Eye (tissue), 1 donor: ENCODE data around the gene LRIG1.

Experiments
- DNase-seq: peaks from one replicate; pipeline ENCODE4 v3.0.0-alpha.2; 2015

The LRIG1 gene

DNA sequence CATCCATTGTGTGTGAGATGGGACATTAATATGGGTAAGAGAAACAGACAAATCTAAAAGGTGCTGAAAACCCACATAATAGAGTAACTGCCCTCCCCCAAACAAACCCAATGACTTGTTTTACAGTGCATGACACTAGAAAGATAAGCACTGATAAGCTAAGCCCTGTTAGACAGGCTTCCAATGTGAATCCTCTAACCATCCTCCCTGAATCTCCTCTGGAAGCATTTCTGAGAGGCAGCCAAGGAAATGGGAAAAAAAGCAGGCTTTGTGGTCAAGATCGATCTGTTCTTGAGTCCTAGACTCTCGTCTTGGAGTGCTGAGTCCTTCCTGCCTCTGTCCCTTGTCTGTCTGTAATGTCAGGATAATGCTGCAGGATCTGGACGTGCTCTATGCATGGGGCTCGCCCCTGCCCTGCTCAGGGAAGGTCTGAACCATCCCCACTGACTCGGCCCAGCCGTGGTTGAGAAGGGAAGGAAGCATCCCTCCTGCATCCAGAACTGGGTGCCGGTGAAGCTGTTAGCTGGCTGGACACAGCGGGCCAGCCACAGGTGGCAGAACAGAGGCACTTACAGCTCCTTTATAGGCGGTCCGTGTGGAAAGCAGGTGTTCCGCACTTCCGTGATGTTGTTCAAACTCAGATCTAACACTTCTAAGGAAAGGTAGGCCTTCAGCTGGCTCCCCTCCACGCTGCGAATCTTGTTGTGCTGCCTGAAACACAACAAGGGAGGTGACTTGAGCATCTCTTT, 84.1 kb downstream of the LRIG1 start:
- DNase-seq, result no peak

DNA sequence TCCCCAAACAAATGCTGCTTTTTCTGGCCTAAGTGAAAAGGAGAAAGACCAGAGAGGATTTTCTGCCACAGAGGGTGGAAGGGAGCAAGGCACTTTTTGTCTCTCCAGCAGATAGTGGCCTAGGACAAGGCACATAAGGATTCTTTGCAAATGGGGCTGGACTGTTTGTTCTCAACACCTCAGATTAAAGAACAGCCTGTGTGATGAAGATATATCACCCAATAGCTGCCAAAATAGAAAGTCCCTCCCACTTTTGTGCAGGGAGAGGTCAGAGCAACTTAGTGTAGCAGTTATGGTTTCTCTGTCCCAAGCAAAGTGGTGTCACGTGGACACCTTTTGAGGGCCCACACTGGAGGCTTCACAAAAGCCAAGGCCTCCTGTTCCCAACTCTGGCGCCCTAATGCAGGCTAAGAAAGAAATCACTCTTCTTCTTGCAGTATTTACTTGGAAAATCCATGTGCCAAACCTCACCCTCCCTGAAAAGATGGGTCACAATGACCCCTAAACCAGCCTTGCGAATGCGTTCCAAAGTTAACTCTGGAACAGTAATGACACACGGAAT, 84.9 kb downstream of the LRIG1 start:
- DNase-seq, result no peak

DNA sequence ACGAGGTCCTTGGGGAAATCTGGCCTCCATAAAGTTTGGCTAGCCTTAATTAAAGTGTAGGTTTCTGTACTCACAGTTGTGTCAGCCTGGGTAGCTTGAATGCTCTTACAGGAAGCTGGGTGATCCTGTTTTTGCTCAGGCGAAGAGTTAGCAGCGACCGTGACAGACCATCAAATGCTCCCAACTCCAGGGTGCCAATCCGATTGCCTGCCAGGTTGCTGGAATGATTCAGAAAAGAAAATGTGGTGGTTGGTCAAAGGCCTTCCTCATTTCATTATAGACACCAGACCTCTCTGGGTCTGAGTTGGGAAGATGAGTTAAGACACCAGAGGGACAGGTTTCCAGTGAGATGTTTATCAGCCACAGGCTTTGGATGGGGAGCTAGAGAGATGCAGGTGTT, 86.0 kb downstream of the LRIG1 start:
- DNase-seq, result no peak

DNA sequence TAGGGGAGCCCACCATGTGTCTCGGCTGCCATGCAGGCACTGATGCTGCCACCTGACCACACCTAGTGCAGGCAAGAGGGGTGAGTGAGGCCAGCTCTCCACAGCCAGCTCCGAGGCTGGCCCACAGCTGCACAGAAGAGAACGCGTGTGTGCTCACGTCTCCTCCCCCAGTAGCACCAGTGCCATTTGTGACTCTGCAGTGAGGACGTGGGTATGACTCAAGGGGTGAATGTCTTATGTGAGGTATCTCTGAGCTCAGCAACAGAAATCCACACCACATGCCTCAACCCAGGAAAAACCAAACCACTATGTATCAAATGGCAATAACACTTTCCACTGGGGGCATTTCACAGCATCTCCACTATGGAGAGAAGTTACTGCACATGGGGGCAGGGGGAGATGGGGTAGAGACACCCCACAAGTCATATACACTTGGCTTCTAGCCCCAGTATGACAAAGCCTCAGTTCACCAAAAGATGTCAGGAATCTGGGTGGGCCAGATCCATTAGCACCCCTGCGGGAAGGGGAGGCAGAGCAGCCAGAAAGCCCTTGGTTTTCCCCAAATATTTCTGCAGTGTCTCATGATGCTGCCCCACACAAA, 87.6 kb downstream of the LRIG1 start:
- no peak for DNase-seq

DNA sequence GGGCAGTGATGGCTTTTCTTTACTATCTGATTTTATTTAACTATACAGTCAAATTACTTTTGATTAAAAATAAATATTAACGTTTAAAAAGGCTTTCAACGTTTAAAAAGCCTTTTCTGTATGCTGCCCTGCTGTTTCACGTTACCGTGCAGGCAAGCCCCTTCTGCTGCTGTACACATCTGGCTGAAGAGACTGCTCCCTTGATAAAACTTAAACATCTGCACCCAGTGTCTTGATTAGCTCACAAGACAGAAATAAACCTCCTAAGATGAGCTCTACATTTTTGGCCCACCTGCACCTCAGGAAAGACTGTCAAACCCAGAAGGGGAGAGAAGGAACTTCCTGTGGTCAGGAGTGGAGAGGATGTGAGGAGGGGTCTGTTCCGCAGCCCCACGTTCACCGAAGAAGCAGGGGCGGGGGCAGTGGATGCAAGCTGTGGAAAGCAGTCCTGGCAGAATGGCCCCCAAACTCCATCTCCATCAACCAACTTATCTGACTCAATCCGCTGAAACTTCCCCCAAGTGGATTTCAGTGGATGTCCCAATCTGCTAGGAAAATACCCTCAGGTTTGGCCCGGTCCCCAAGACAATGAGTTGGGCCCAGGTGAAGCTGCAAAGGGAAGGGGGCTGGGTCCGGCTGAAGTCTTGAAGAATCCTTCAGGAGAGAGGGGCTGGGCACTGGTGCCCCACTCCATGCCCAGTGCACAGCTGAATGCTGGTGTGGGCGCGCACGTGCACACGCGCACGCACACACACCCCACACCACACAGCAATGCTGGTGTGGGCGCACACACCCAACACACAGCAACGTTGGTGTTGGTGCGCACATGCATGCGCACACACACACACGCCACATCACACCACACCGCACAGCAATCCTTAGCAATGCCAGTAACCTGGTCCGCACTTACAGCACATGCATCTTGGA, 88.6 kb downstream of the LRIG1 start:
- DNase-seq, result no peak

DNA sequence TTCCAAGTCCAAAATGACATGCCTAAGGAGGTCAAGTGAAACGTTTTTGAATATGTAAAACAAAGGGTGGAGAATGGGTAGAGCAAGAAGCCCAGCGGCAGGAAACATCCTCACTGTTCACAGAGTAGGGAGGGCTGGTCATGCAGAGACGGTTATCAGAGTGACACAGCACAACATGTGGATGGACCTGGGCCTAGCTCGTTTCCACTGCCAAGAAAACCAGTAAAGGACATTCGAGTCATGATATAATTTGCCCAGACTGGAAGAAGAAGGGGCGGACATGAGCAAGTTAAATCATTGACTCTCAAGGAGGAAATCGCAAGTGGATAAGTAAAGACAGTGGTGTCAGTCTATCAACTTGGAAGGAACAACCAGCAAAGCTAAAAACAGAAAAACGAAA, 89.3 kb downstream of the LRIG1 start:
- no peak for DNase-seq

DNA sequence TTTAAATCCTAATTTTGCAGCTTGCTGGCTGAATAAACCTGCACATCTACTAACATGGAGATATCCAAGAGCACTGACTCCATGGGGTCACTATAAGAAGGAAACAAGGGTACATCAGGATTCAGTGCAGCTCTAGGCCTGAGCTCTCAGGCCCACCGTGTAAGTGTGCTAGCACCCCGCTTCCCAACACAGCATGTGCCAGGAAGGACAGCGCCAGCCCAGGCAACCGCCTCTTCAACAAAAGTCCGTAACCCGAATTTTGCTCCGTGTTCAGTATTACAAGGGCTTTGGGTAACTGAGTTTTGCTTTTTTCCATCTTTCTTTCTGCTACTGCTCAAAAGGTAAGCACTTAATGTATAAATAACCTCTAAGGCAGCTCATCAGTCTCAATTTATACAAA, 89.8 kb downstream of the LRIG1 start:
- no peak for DNase-seq

DNA sequence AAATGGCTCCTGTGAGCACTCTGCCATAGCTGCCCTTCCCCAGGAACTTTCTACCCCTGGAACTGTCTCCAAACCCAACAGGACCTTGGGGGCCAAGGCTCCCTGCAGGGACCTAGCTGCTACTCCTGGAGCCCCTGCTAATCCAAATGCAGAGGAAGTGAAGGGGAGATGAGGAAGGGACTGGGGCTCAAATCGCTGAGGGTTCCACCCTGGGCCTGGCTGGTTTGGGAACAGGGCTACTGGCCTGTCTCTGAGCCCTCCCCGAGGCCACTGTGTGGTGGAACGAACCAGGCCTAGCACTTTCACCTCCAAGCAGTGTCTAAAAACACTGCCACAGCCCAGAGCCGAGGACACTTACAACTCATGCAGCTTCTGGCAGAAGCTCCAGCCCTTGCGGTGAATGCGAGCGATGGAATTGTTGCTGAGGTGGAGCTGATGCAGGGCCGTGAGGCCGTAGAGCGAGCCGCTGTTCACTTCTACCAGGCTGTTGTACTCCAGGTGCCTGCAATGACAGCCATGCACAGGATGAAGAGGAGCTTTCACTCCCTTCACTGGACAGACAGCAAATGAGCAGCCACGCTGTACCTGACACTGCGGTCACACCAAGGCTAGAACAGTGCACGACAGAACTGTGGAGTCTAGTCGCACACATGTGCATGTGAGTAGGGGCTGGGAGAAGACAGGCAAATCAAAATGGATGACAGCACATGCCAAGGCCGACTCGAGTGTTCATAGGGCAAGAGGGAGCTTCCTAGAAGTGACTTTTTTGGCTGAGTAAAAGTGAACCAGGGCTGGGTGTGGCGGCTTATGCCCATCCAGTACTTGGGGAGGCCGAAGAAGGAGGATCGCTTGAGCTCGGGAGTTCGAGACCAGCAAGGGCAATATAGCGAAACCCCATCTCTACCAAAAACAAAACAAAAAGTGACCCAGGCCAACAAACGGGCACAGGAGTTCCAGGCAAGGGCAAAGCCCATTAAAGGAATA, 90.8 kb downstream of the LRIG1 start:
- DNase-seq, result no peak

DNA sequence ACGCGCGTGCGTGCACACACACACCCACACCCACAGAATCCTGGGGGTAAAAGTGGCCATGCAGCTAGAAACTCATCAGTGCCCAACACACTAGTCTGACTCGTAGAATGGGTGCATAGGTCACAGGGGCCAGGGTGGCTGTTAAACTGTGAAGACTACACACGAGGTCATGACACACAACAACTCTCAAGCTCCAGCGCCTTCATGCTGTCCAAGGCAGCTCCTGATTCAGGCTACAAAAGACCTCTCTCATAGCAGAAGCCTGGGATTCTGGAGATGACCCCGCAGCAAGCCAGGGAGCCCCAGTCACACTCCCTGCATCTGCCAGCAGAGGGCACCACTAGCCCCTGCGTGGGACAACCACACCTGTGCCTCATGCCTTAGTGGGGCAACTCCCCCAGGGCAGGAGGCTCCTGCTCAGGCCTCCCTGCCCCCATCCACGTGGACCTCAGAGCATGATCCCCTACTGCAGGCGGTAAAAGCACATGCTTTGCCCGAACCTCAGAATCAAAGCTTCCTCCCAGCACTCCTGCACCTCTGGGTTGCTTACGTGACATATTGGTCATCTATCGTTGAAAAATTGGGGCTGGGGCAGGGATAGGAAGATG, 93.1 kb downstream of the LRIG1 start:
- DNase-seq, result peak; percentile 83

DNA sequence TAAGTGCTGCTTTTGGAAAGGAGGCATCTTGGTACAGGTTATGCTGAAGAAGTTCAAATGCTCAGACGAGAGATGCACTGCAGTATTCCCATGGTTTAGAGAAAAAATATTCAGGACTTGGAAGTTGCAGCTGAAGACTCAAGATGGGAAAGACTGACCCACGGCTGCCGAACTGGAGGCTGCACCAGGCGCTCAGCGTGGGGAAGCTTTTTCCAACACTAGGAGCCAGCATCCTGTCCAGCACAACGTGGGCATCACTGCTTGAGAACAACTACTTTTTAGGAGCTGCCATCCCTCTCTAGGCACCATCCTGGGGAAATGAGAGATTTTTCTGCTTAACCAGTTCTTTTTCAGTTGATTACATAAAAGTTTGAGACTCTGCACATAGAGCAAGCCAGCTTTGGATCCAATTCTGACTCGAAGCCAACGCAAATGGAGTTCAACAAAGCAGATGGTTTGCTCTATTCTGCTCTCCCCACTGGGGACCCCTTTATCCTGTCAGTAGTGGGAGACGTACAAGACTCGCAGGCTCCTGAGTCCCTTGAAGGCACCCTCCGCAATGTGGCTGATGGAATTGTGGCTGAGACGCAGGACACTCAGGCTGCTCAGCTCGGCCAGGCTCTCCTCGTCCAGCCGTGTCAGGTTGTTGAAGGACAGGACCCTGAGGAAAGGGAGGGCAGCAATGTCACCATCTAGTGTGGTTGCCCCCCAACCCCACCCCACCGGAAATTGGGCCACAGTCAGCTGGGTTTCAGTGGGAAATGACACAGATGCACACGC, 93.8 kb downstream of the LRIG1 start:
- no peak for DNase-seq

DNA sequence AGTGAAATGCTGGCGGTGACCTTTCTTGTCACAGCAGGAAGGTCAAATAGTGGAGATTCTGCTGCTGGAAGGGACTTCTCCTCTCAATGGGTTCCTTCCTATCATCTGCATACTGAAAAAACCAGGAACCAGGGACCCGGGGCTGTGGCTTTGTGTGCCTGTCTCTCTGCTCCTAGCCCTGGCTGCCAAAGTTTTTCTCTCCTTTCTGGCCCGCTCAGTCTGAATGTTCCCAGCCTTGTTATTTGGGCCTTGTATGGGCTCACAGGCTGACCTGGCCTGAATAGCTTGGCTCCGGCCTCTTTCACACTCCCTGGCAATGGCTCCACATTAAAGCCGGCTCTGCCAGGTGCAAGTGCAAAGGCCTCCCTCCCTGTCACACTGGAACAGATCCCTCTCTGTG, 94.7 kb downstream of the LRIG1 start:
- DNase-seq, result no peak

DNA sequence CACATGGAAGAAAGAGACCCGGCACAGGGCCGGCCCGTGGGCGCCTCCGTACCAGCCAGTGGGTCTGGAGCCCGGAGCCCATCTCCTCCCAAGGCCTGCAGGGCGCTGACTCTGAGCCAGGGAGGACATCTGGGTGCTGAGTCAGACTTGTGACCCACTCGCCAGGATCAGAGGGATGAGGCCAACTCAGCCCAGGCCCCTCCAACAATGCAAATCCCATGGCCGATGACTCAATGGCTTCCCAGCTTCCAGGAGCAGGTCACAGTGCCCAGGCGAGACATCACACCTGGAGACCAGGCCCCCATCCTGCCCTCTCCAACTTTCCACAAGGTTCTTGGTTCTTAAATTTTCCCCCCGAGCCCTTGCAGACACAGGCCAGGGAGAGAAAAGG, 95.1 kb downstream of the LRIG1 start:
- no peak for DNase-seq

DNA sequence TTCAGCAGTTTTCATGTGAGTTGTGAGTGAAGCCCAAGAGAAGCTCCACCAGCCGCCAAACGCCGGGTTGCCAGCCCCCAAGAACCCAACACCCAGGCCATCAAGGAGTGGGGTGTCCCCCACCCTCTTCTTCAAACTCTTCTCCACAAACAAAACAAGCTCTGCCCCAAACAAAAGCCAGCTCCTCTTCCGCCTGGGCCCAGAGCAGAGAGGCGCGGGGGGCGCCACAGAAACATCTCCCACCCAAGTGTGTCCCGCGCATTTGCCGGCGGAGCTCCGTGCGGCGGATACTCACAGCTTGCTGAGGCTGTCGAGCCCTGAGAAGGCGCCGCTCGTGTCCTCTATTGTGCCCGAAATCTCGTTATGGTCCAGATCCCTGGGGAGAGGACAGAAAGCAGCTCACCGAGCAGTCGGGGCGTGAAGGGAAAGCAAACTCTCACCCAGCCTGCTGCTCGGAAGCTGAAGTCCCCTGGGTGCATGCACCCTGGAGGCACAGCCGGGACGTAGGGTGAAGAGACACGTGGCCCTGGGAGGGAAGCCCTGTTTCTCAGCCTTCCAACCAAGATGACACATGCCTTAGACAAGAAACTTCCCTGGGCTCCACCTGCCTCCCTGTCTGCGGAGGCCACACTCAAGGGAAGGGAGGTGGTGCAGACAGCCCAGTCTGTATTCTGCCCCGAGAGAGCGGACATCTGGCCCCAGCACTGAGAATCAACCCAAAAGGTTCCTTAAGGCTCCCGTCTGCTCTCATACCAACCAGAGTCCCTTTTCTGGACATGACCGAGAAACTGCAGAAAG, 95.7 kb downstream of the LRIG1 start:
- no peak for DNase-seq

DNA sequence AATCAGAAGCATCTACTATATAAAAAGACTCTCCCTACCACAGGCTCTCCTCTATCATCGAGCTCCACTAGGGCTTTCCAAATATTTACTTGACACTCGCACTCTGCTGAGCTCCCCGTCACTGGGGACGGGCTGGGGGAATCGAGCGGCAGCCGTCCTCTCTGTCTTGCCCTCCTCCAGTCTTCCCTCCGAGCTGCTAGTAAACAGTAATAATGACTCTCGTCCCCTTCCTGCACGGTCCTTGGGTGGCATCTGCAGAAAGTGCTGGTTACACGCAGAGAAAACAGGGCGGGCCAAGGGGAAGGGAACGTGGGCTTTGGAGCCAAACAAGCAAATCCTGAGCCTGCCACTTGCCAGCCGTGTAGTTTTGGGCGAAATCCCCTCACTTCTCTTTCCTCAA, 96.6 kb downstream of the LRIG1 start:
- DNase-seq, result no peak

DNA sequence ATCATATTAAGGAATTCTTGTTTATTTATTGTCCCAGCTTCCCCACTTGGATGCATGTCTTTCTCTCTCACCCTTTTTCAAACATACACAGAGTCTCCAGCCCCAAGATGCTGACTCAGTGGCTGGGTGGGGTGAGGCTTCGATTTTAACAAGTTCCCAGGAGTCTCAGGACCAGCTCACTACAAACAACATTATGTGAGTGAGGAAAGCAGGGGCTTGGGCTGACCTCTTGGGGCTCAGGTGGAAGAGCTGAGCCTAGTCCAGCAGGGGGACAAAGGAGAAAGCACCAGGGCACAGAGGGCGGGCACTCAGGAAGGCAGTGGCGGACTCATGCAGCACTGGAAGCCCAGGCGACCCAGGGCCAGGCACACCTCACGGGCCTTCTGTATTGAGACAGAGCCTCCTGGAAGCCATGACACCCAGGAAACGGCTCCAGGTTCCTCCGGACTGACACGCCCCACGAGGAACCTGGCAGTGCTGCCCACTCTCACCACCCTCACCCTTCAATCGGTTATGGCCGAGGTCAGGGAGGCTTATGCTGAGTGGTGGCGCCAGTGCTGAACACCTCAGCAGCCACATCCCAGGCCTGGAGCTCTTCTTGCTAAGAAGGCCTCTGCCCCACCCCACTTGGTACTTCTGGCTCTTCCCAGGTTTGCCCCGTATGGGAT, 97.4 kb downstream of the LRIG1 start:
- DNase-seq, result no peak

DNA sequence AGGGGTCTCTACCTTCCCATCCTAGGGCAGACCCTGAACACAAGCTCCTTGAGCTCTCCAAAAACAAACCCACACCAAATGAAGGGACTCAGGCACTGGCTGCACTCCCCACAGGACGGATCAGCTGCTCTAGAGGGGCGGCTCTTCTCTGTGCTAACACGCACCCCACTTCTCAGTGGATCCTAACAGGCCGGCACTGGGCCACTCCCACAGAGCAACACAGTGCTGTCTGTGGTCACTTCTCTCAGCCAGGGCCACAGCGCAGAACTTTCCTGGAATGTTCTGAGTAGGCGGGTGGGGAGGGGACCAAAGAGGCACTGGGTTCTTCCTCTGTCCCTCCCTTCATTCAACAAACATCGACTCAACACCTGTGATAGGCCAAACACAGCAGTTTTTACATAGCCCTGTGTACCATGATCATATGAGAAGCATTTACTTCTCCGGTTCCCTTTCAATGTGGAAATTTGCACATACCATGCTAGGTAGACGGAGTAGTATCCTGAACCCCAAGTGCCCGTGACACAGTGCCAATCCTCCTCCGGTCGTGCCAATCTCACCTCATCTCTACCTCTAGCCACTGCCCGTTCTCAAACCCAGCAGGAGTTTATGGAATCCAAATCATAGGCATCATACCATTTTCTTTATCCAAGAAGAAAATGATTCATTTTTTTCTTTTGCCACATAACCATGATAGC, 98.1 kb downstream of the LRIG1 start:
- DNase-seq, result no peak

DNA sequence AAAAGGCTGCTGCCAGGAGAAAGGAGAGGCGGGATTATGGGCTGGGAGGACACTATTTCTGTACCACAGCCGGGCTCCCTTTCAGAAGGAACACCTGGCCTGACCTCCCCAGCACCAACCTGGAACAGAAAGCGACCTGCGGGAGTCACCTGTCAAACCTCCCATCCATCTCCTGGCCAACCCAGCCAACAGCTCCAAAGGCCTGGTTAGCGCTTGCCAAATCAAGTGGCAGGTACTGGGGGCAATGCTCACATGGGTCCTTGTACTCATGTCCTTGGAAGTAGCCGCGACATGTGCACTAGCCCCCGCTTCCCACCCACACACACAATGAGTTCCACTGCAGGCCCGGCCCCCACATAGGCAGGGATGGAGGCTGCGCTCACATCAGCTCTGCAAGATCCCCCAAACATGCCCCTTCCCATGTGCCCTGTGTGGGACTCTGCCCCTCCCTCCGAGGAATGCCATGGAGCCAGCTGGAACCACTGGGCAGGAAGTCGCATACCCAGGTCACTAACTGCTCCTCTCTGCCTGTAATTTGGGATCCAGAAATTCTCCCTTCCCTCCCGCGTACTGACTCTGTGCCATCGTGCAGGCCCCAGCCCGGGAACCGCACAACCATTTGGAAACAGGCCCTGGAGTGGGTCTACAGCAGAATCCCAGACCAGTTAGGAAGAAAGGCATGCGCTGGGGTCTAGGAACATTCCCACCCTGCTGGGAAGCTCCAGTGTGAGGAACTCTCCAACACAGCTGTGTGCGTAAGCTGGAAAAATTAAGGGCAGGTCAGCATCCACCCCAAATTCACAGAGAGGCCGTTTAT, 98.9 kb downstream of the LRIG1 start:
- DNase-seq, result peak; percentile 46

DNA sequence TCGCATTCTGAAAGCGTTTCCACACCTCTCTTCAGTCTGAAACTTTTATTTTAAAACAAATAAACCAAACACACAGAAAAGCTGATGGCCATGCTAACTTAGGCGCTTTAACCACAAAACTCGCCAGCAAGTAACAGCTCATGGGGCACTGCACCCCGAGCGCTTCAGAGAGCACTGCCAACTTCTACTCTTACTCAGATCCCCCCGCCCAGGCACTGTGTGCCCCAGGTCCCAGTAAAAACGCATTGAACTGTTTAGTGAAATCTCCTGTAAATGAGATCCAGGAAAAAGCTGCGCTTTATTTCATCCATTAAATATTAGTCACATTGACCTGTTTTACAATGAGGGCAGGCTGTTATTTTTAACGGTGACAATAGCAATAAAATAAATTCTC, 99.7 kb downstream of the LRIG1 start:
- DNase-seq, result no peak
